Loucy (cell line): ENCODE results near the gene ZNF385D.

Experiments used
- EZH2phosphoT487 ChIP-seq: fragments of 200-600 bp; IDR thresholded peaks from 2 replicates; pipeline ENCODE4 v1.6.1; 2018; ENCODE audit warnings: antibody characterized with exemption, mild to moderate bottlenecking, moderate library complexity, borderline replicate concordance
- TF ChIP-seq, protein P1 (sequence below): fragments of 200-600 bp; sonication (generic); conservative IDR thresholded peaks from 2 replicates; pipeline ENCODE4 v1.5.1; 2014; ENCODE audit warnings: mild to moderate bottlenecking, antibody characterized with exemption, low read length

DNA sequence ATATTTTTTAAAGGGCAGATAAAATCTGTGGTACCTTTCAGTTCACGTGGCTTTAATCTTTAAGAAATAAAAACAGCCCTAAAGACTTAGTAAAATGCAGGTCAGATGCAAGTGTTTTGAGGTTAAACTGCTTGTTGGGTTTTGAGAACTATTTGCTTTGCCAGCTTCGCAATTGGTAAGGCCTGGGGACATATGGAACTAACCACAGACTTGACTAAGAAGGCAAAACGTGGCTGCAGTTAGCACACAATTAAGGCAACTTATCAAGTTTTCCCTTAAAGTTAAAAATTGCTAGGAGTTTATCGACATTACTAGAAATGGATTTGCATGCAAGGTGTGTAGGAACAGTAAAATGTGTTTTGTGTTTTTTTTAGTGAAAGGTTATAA is 206.9 kb downstream of the ZNF385D start:
- TF ChIP-seq, protein P1, sequence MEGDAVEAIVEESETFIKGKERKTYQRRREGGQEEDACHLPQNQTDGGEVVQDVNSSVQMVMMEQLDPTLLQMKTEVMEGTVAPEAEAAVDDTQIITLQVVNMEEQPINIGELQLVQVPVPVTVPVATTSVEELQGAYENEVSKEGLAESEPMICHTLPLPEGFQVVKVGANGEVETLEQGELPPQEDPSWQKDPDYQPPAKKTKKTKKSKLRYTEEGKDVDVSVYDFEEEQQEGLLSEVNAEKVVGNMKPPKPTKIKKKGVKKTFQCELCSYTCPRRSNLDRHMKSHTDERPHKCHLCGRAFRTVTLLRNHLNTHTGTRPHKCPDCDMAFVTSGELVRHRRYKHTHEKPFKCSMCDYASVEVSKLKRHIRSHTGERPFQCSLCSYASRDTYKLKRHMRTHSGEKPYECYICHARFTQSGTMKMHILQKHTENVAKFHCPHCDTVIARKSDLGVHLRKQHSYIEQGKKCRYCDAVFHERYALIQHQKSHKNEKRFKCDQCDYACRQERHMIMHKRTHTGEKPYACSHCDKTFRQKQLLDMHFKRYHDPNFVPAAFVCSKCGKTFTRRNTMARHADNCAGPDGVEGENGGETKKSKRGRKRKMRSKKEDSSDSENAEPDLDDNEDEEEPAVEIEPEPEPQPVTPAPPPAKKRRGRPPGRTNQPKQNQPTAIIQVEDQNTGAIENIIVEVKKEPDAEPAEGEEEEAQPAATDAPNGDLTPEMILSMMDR = no peak
- TF ChIP-seq EZH2phosphoT487 = no peak
